PFSK-1 (cell line): ENCODE data around the gene PTPN4.

ENCODE experiments used
- FOXP2 ChIP-seq: optimal IDR thresholded peaks from 2 replicates; pipeline ENCODE3; 2011; ENCODE audit warnings: borderline replicate concordance, control low read depth, inconsistent platforms; ENCODE audit not compliant: insufficient read depth; ENCODE audit errors: extremely low read length, extremely low read depth
- POLR2AphosphoS5 ChIP-seq: IDR thresholded peaks from 2 replicates; pipeline ENCODE4 v1.6.1; 2012; ENCODE audit warnings: low read depth, mild to moderate bottlenecking, control low read depth, low read length, moderate library complexity
- SIN3A ChIP-seq: IDR thresholded peaks from 2 replicates; pipeline ENCODE4 v1.6.1; 2012; ENCODE audit warnings: mild to moderate bottlenecking, low read length, moderate library complexity, borderline replicate concordance; ENCODE audit not compliant: insufficient read depth
- TAF1 ChIP-seq: IDR thresholded peaks from 2 replicates; pipeline ENCODE4 v1.6.1; 2012; ENCODE audit warnings: low read length, control low read depth, borderline replicate concordance; ENCODE audit not compliant: insufficient read depth
- TF ChIP-seq, protein P1 (sequence below), 2 experiments: IDR thresholded peaks; 2 replicates each; pipeline versions ENCODE4 v1.6.1 to v1.8.0; 2011 to 2012; ENCODE audit warnings: low read depth in 2 of 2, low read length in 2 of 2, control low read depth in 1 of 2, inconsistent platforms in 1 of 2, mild to moderate bottlenecking in 1 of 2, moderate library complexity in 1 of 2; ENCODE audit not compliant: insufficient read depth in 1 of 2

Gene PTPN4

DNA sequence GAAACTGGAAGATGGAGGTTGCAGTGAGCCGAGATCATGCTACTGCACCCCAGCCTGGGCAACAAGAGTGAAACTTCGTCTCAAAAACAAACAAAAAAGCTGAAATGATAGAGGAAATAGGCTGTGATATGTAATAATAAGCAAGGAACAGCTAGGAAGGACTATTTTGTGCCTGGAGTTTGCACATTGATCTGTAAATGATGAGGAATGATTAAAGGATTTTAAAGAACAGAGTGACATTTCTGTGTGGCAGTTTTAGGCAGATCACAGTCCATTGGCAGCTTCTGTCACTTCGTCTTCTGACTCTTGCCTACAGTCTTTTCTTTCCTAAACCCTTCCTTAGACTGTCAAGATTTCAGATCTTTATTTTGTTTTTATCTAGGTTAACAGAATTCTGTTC lies 272.6 kb downstream of the PTPN4 start:
- TF ChIP-seq POLR2AphosphoS5, result no peak
- no peak for TF ChIP-seq SIN3A
- TF ChIP-seq TAF1, result no peak
- TF ChIP-seq FOXP2, result no peak
- TF ChIP-seq, protein P1, sequence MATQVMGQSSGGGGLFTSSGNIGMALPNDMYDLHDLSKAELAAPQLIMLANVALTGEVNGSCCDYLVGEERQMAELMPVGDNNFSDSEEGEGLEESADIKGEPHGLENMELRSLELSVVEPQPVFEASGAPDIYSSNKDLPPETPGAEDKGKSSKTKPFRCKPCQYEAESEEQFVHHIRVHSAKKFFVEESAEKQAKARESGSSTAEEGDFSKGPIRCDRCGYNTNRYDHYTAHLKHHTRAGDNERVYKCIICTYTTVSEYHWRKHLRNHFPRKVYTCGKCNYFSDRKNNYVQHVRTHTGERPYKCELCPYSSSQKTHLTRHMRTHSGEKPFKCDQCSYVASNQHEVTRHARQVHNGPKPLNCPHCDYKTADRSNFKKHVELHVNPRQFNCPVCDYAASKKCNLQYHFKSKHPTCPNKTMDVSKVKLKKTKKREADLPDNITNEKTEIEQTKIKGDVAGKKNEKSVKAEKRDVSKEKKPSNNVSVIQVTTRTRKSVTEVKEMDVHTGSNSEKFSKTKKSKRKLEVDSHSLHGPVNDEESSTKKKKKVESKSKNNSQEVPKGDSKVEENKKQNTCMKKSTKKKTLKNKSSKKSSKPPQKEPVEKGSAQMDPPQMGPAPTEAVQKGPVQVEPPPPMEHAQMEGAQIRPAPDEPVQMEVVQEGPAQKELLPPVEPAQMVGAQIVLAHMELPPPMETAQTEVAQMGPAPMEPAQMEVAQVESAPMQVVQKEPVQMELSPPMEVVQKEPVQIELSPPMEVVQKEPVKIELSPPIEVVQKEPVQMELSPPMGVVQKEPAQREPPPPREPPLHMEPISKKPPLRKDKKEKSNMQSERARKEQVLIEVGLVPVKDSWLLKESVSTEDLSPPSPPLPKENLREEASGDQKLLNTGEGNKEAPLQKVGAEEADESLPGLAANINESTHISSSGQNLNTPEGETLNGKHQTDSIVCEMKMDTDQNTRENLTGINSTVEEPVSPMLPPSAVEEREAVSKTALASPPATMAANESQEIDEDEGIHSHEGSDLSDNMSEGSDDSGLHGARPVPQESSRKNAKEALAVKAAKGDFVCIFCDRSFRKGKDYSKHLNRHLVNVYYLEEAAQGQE (IDR thresholded peaks at IDR 0.05; ENCODE audit: insufficient read depth in 1 of 2, low read depth in 2 of 2, low read length in 2 of 2), result no peak
